HG03066 (cell line): Measurements from ENCODE around the gene ZNF470.

Experiments used
- ATAC-seq: cut with Tn5 transposase; IDR thresholded peaks from one replicate; pipeline ENCODE4 v1.9.1; 2021; ENCODE audit warnings: low read depth; ENCODE audit not compliant: unreplicated experiment

Gene ZNF470

DNA sequence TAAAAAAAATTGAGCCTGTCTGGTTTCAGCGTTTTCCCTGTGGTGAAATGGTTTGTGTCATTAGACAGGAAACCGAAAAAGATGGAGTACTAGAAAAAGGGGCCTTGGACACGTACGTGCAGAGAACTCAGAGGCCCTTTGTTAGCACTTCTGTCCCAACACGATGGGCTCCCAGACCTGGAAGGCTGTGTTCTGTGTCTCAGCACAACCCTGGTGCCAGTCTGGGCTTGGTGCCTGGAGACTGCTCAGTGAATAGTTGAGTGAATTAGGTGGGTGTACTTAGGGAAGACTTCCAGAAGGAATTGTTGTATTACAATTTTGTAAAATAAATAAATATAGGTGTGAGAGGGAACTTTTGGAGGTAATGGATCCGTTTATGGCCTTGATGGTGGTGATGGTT, 36.6 kb downstream of the ZNF470 start:
- no peak for ATAC-seq

GRCh38 chr19:56608274-56608964, 41.2 kb downstream of the ZNF470 start:
- no peak for ATAC-seq

- ATAC-seq: no peak
Measured at GRCh38 chr19:56611288-56611687, 44.0 kb downstream of the ZNF470 start.

DNA sequence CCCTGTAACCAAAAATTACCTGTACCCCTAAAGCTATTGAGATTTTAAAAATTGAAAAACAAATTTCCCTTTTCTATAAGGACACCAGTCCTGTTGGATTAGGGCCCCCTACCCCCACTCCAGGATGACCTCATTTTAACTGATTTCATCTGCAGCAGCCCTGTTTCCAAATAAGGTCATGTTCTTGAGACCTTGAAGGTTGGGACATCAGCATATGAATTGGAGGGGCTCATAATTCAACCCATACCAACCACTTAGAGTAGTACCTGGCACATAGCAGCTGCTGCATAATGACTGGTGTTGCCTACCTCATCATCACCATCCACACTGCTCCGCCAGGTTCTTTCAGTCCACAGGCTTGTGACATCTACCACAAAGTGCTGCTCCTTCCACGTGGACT, 45.5 kb downstream of the ZNF470 start:
- ATAC-seq: no peak

DNA sequence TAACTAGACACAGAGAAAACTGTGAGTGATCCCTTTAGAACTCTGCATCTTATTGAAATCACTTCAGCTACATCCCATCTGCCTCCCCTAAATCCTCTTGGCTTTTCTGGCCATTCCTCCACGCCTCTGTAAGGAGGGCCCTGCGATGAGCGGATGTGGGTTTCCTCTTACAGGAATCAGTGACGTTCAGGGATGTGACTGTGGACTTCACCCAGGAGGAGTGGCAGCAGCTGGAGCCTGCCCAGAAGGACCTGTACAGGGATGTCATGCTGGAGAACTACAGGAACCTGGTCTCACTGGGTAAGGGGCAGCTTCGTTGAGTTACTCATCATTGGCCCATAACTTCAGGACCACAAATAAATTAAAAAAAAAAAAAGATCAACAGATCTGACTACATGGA, 46.4 kb downstream of the ZNF470 start:
- no peak for ATAC-seq

DNA sequence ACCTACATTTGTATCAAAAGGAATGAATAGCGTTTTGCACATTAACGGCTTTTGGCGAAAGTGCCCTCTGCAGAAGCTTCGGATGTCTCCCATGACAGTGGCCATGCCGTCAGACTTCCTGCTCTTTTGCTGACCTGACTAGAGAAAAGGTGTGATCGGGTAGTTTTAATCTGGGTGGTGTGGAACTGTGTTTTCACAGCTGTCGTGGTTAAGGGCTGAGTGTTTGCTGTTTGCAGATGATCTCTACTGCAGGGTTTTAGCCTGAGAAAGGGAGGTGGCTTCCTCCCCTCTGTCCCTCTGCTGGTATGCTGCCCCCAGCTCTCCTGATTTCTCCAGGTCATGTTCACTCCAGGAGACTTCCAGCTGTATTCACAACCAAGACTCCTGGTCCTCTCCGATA, 50.3 kb downstream of the ZNF470 start:
- no peak for ATAC-seq

GRCh38 chr19:56619121-56619520, 51.9 kb downstream of the ZNF470 start:
- no peak for ATAC-seq

- no peak for ATAC-seq
Measured at GRCh38 chr19:56622374-56622773, 55.1 kb downstream of the ZNF470 start.

GRCh38 chr19:56623006-56623405, 55.7 kb downstream of the ZNF470 start:
- no peak for ATAC-seq

GRCh38 chr19:56625708-56626107, 58.4 kb downstream of the ZNF470 start:
- no peak for ATAC-seq

DNA sequence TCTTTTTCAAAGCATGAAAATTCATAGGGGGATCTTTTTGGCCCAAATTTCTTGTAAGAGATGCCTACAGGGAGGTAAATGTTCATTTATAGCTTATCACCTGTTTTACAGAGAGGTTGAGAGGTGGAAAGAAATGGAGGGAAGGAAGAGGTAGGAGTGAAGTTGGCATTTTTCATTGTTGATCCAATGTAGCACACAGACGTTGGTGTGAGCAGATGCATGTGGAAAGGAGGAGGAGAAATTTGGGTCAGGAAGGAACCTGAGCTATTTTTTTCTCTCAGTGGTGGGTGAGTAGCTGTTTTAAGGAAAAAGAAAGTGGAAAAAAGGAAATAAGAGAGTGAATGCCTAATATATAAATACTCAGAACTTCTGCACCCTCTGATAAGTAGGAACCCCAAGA, 65.8 kb downstream of the ZNF470 start:
- no peak for ATAC-seq

DNA sequence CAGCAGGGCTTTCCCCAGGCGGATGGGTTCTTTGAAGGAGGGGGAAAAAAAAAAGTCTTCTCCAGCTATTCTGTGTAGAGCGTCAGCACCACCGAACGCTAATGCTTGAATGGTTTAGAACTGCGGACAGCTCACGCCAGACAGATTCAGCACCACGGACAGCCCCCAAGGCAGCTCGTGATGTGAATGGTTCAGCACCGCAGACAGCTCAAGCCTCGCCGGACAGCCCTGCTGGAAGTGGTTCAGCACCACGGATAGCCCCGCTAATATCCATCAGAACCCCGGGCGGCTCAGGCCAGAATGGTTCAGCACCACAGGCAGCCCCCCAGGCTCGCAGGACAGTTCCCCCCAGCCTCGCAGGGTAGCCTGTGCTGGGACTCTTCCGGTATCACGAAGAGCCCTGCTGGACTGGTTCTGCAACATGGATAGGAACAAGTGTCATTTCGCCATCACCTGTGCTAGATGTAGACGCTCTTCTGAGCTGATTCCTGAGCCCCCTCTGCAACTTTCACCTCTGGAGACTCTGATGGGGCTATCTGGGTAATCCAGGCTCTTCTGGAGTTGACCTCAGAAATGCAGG, 70.8 kb downstream of the ZNF470 start:
- ATAC-seq: no peak
